Measurements from ENCODE around the gene BCL2L2.
"Not testable (repeated sequence)": the region's sequence is repeated elsewhere in the genome, so short reads cannot be mapped to it uniquely, and the experiment has no call there.

The BCL2L2 gene

GRCh38 chr14:23324993-23325392, 18.4 kb downstream of the BCL2L2 start:
- DNase-seq = no peak

GRCh38 chr14:23325746-23326145, 19.1 kb downstream of the BCL2L2 start:
- DNase-seq = not testable (repeated sequence)

- DNase-seq = no peak
Observed at GRCh38 chr14:23326491-23327332, 20.1 kb downstream of the BCL2L2 start.

GRCh38 chr14:23327947-23328744, 21.5 kb downstream of the BCL2L2 start:
- DNase-seq = peak; percentile 28 to 55

GRCh38 chr14:23335623-23336022, 29.0 kb downstream of the BCL2L2 start:
- no peak for DNase-seq

GRCh38 chr14:23339506-23340268, 33.1 kb downstream of the BCL2L2 start:
- no peak for DNase-seq

- DNase-seq = no peak
Observed at GRCh38 chr14:23344481-23344880, 37.8 kb downstream of the BCL2L2 start.

- no peak for DNase-seq
Observed at GRCh38 chr14:23345987-23346692, 39.5 kb downstream of the BCL2L2 start.

GRCh38 chr14:23346693-23347405, 40.2 kb downstream of the BCL2L2 start:
- DNase-seq = no peak

GRCh38 chr14:23347406-23348296, 41.0 kb downstream of the BCL2L2 start:
- no peak for DNase-seq

GRCh38 chr14:23348297-23348655, 41.6 kb downstream of the BCL2L2 start:
- DNase-seq = no peak

GRCh38 chr14:23349156-23349845, 42.7 kb downstream of the BCL2L2 start:
- DNase-seq = no peak

GRCh38 chr14:23351681-23352505, 45.3 kb downstream of the BCL2L2 start:
- DNase-seq = peak in 1 of 2 experiments; percentile 33

GRCh38 chr14:23352506-23353432, 46.1 kb downstream of the BCL2L2 start, which contains the start of gene SLC22A17:
SLC22A17 (minus strand) TSS chr14:23352887.
- peak; percentile 38 to 73 for DNase-seq

GRCh38 chr14:23353433-23353780, 46.8 kb downstream of the BCL2L2 start:
- DNase-seq = no peak

GRCh38 chr14:23354990-23355389, 48.4 kb downstream of the BCL2L2 start:
- DNase-seq = no peak

GRCh38 chr14:23355871-23356435, 49.3 kb downstream of the BCL2L2 start:
- DNase-seq = no peak

GRCh38 chr14:23356662-23357061, 50.0 kb downstream of the BCL2L2 start:
- no peak for DNase-seq
